ENCODE measurements around the gene RCN1. TPM values are rescaled to one million over a fixed set of nuclear protein-coding genes. Genes with fewer than 3 reads are reported as not detected.

Gene RCN1
- 10 to 100 TPM; 23.6 to 30.7 TPM for total RNA-seq

GRCh38 chr11:32090545-32091370, at the start of gene RCN1:
RCN1 (plus strand) TSS chr11:32091074; CDS start chr11:32091197, 123 bp downstream.
- Histone ChIP-seq H3K4me3 (peak within 1 kb of the TSS; percentile 58 to 71), H3K4me1 (peaks cover 25% of the 10 kb centered on the region), H3K27ac (peak within 1 kb of the TSS; percentile 65 to 85 (median 82)), H3K36me3 (replicated peaks in 1 of 2; ENCODE audit: insufficient read depth in 1 of 2, low read depth in 2 of 2) (no peaks in the 10 kb centered on the region), H3K9me3 (no peaks in the 10 kb centered on the region), H3K27me3 (no peaks in the 10 kb centered on the region)
- TF ChIP-seq POLR2A (IDR thresholded peaks at IDR 0.05), result peak; percentile 31 to 55 (median 46)
- no peak for TF ChIP-seq CTCF (IDR thresholded peaks at IDR 0.05)
- peak; percentile 76 for ATAC-seq
- peak; percentile 44 to 63 (median 48) for DNase-seq
- WGBS, 2 donors, result 3 to 21% methylated on average over 18 to 65 of the region's 79 CpGs
- intact Hi-C loops (cut with DNase I), result no loop called here

GRCh38 chr11:32043737-32044136, 47.1 kb upstream of the RCN1 start:
- DNase-seq (no peak), ATAC-seq (no peak)
- Histone ChIP-seq H3K27me3 (no peaks in the 10 kb centered on the region), H3K4me3 (no peak overlapping the region), H3K27ac (no peak overlapping the region), H3K4me1 (no peaks in the 10 kb centered on the region), H3K36me3 (replicated peaks in 1 of 2; ENCODE audit: insufficient read depth in 1 of 2, low read depth in 2 of 2) (no peaks in the 10 kb centered on the region), H3K9me3 (no peaks in the 10 kb centered on the region)
- WGBS, 2 donors, result 26 to 28% methylated on average over 1 of the region's 1 CpG
- intact Hi-C loops (cut with DNase I), result no loop called here
- TF ChIP-seq CTCF (IDR thresholded peaks at IDR 0.05) (no peak), POLR2A (IDR thresholded peaks at IDR 0.05) (no peak)

GRCh38 chr11:32044158-32044863, 46.6 kb upstream of the RCN1 start:
- Histone ChIP-seq H3K27ac (no peak overlapping the region), H3K36me3 (replicated peaks in 1 of 2; ENCODE audit: insufficient read depth in 1 of 2, low read depth in 2 of 2) (no peaks in the 10 kb centered on the region), H3K4me3 (no peak overlapping the region), H3K4me1 (no peaks in the 10 kb centered on the region), H3K9me3 (no peaks in the 10 kb centered on the region), H3K27me3 (no peaks in the 10 kb centered on the region)
- 63 to 64% methylated on average over 4 of the region's 4 CpGs for WGBS, 2 donors
- no peak for ATAC-seq
- no peak for DNase-seq
- TF ChIP-seq CTCF (IDR thresholded peaks at IDR 0.05) (no peak), POLR2A (IDR thresholded peaks at IDR 0.05) (no peak)
- intact Hi-C loops (cut with DNase I), result no loop called here

GRCh38 chr11:32045456-32045855, 45.4 kb upstream of the RCN1 start:
- no peaks in the 10 kb centered on the region for H3K4me1 ChIP-seq

More at GRCh38 chr11:32045456-32045855, 45.4 kb upstream of the RCN1 start:
- Histone ChIP-seq H3K27ac (no peak overlapping the region), H3K4me3 (no peak overlapping the region), H3K36me3 (replicated peaks in 1 of 2; ENCODE audit: insufficient read depth in 1 of 2, low read depth in 2 of 2) (no peaks in the 10 kb centered on the region), H3K27me3 (no peaks in the 10 kb centered on the region), H3K9me3 (no peaks in the 10 kb centered on the region)
- ATAC-seq, result no peak
- intact Hi-C loops (cut with DNase I), result no loop called here
- no peak for DNase-seq
- TF ChIP-seq CTCF (IDR thresholded peaks at IDR 0.05) (no peak), POLR2A (IDR thresholded peaks at IDR 0.05) (no peak)

Measured in body of pancreas (tissue), 4 donors.